ENCODE data around the gene UNC80.

GRCh38 chr2:209907746-209908145, 136.1 kb downstream of the UNC80 start:
- TF ChIP-seq, protein P1, sequence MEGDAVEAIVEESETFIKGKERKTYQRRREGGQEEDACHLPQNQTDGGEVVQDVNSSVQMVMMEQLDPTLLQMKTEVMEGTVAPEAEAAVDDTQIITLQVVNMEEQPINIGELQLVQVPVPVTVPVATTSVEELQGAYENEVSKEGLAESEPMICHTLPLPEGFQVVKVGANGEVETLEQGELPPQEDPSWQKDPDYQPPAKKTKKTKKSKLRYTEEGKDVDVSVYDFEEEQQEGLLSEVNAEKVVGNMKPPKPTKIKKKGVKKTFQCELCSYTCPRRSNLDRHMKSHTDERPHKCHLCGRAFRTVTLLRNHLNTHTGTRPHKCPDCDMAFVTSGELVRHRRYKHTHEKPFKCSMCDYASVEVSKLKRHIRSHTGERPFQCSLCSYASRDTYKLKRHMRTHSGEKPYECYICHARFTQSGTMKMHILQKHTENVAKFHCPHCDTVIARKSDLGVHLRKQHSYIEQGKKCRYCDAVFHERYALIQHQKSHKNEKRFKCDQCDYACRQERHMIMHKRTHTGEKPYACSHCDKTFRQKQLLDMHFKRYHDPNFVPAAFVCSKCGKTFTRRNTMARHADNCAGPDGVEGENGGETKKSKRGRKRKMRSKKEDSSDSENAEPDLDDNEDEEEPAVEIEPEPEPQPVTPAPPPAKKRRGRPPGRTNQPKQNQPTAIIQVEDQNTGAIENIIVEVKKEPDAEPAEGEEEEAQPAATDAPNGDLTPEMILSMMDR (optimal IDR thresholded peaks at IDR 0.05 in 1 of 3, IDR thresholded peaks at IDR 0.05 in 1 of 3, conservative IDR thresholded peaks at IDR 0.05 in 1 of 3; ENCODE audit: extremely low read depth in 1 of 3, insufficient read depth in 2 of 3, low read length in 3 of 3): no peak
- no peak for TF ChIP-seq EZH2 (IDR thresholded peaks at IDR 0.05; ENCODE audit: low read length)

All from keratinocyte (primary cell).